Measurements from ENCODE around the gene ALOXE3. TPM values are rescaled to one million over a fixed set of nuclear protein-coding genes. Genes with fewer than 3 reads are reported as not detected.

ALOXE3 gene
- total and polyA plus RNA-seq, 4 donors, result 0.12 to 0.68 (median 0.28) TPM; not detected in 1

- no peaks in the 10 kb centered on the region for H3K27me3 ChIP-seq (ENCODE audit: control insufficient read depth in 3 of 3, insufficient read depth in 3 of 3, low read length in 2 of 3)
- DNase-seq (no peak), ATAC-seq (ENCODE audit: insufficient read depth, low FRiP score) (no peak)
- peaks cover 0 to 8% (median 2%) of the 10 kb centered on the region in 5 donors for H3K4me1 ChIP-seq (ENCODE audit: control insufficient read depth in 5 of 5, insufficient read depth in 5 of 5, low read length in 5 of 5)
- H3K4me3 ChIP-seq, result no peak overlapping the region
- 86 to 95% methylated on average over 7 of the region's 7 CpGs for WGBS, 2 donors
- H3K36me3 ChIP-seq (ENCODE audit: control insufficient read depth in 4 of 4, insufficient read depth in 4 of 4, low read length in 4 of 4), result no peaks in the 10 kb centered on the region
- no peaks in the 10 kb centered on the region for H3K9me3 ChIP-seq (ENCODE audit: control insufficient read depth in 4 of 4, insufficient read depth in 3 of 4, low read length in 3 of 4)
- no peak overlapping the region for H3K27ac ChIP-seq (ENCODE audit: low read depth in 1 of 2, low read length in 1 of 2)
- TF ChIP-seq, protein P1, sequence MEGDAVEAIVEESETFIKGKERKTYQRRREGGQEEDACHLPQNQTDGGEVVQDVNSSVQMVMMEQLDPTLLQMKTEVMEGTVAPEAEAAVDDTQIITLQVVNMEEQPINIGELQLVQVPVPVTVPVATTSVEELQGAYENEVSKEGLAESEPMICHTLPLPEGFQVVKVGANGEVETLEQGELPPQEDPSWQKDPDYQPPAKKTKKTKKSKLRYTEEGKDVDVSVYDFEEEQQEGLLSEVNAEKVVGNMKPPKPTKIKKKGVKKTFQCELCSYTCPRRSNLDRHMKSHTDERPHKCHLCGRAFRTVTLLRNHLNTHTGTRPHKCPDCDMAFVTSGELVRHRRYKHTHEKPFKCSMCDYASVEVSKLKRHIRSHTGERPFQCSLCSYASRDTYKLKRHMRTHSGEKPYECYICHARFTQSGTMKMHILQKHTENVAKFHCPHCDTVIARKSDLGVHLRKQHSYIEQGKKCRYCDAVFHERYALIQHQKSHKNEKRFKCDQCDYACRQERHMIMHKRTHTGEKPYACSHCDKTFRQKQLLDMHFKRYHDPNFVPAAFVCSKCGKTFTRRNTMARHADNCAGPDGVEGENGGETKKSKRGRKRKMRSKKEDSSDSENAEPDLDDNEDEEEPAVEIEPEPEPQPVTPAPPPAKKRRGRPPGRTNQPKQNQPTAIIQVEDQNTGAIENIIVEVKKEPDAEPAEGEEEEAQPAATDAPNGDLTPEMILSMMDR (IDR thresholded peaks at IDR 0.05; ENCODE audit: control extremely low read depth, extremely low read depth), result no peak
- no peak overlapping the region for H3K9ac ChIP-seq (ENCODE audit: insufficient read depth in 1 of 2, low read length in 2 of 2)
These were observed 66.5 kb downstream of the ALOXE3 start for GRCh38 chr17:8051831-8052230.

- Histone ChIP-seq H3K9me3 (ENCODE audit: control insufficient read depth in 4 of 4, insufficient read depth in 3 of 4, low read length in 3 of 4) (no peaks in the 10 kb centered on the region), H3K27me3 (ENCODE audit: control insufficient read depth in 3 of 3, insufficient read depth in 3 of 3, low read length in 2 of 3) (no peaks in the 10 kb centered on the region), H3K4me1 (ENCODE audit: control insufficient read depth in 5 of 5, insufficient read depth in 5 of 5, low read length in 5 of 5) (no peaks in the 10 kb centered on the region), H3K27ac (ENCODE audit: low read depth in 1 of 2, low read length in 1 of 2) (no peak overlapping the region), H3K36me3 (ENCODE audit: control insufficient read depth in 4 of 4, insufficient read depth in 4 of 4, low read length in 4 of 4) (no peaks in the 10 kb centered on the region), H3K9ac (ENCODE audit: insufficient read depth in 1 of 2, low read length in 2 of 2) (no peak overlapping the region), H3K4me3 (no peak overlapping the region)
- no peak for DNase-seq
- WGBS, 2 donors, result 91 to 94% methylated on average over 8 of the region's 8 CpGs
- TF ChIP-seq, protein P1 (IDR thresholded peaks at IDR 0.05; ENCODE audit: control extremely low read depth, extremely low read depth), result no peak
- no peak for ATAC-seq (ENCODE audit: insufficient read depth, low FRiP score)
These were observed 69.6 kb downstream of the ALOXE3 start for GRCh38 chr17:8048736-8049135.

DNA sequence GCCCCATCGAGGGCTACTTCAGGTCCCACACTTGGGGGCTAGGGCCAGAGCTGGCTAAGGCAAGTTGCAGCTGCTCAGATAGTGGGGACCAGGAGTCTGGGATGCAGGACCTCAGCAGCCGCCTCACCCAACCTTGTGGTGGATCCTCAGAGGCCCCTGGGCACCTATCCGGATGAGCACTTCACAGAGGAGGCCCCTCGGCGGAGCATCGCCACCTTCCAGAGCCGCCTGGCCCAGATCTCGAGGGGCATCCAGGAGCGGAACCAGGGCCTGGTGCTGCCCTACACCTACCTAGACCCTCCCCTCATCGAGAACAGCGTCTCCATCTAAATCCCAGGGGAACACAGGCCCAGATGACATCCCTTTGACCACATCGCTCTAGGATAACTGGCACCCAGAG, 70.1 kb downstream of the ALOXE3 start:
- Histone ChIP-seq H3K27ac (ENCODE audit: low read depth in 1 of 2, low read length in 1 of 2) (no peak overlapping the region), H3K4me1 (ENCODE audit: control insufficient read depth in 5 of 5, insufficient read depth in 5 of 5, low read length in 5 of 5) (no peaks in the 10 kb centered on the region), H3K4me3 (no peak overlapping the region), H3K36me3 (ENCODE audit: control insufficient read depth in 4 of 4, insufficient read depth in 4 of 4, low read length in 4 of 4) (no peaks in the 10 kb centered on the region), H3K27me3 (ENCODE audit: control insufficient read depth in 3 of 3, insufficient read depth in 3 of 3, low read length in 2 of 3) (no peaks in the 10 kb centered on the region), H3K9ac (ENCODE audit: insufficient read depth in 1 of 2, low read length in 2 of 2) (no peak overlapping the region), H3K9me3 (ENCODE audit: control insufficient read depth in 4 of 4, insufficient read depth in 3 of 4, low read length in 3 of 4) (no peaks in the 10 kb centered on the region)
- TF ChIP-seq, protein P1 (IDR thresholded peaks at IDR 0.05; ENCODE audit: control extremely low read depth, extremely low read depth), result no peak
- WGBS, 2 donors, result 94 to 99% methylated on average over 12 of the region's 12 CpGs
- ATAC-seq (ENCODE audit: insufficient read depth, low FRiP score) (no peak), DNase-seq (no peak)

- Histone ChIP-seq H3K27ac (ENCODE audit: low read depth in 1 of 2, low read length in 1 of 2) (no peak overlapping the region), H3K4me3 (no peak overlapping the region), H3K36me3 (ENCODE audit: control insufficient read depth in 4 of 4, insufficient read depth in 4 of 4, low read length in 4 of 4) (no peaks in the 10 kb centered on the region), H3K4me1 (ENCODE audit: control insufficient read depth in 5 of 5, insufficient read depth in 5 of 5, low read length in 5 of 5) (no peaks in the 10 kb centered on the region), H3K9me3 (ENCODE audit: control insufficient read depth in 4 of 4, insufficient read depth in 3 of 4, low read length in 3 of 4) (no peaks in the 10 kb centered on the region), H3K27me3 (ENCODE audit: control insufficient read depth in 3 of 3, insufficient read depth in 3 of 3, low read length in 2 of 3) (no peaks in the 10 kb centered on the region), H3K9ac (ENCODE audit: insufficient read depth in 1 of 2, low read length in 2 of 2) (no peak overlapping the region)
- no peak for ATAC-seq (ENCODE audit: insufficient read depth, low FRiP score)
- TF ChIP-seq, protein P1 (IDR thresholded peaks at IDR 0.05; ENCODE audit: control extremely low read depth, extremely low read depth), result no peak
- no peak for DNase-seq
- 95 to 98% methylated on average over 4 of the region's 4 CpGs for WGBS, 2 donors
These were observed 70.6 kb downstream of the ALOXE3 start for GRCh38 chr17:8047769-8048110.

Data from lung (tissue), 12 donors.